Activated T-helper 17 cell treated with anti-CD3 and anti-CD28 coated beads, Interleukin-2, amount 50 U/mL, for 72 hours (primary cell): ENCODE data around the gene SPPL2A. TPM values are rescaled to one million over a fixed set of nuclear protein-coding genes. Genes with fewer than 3 reads are reported as not detected.

Source experiments
- total RNA-seq, 2 donors: library from RNA; stranded (reverse); gene quantifications; one replicate each; pipeline ENCODE4 v1.2.3, GENCODE V29; 2022

The SPPL2A gene
- total RNA-seq, 2 donors from 2014 or later: 92.5 to 105 TPM

Other genes with a start within 250 kb of the SPPL2A start
- gene USP50, start 219.0 kb downstream of the SPPL2A start, total RNA-seq: not detected
- 10 to 100 TPM; 52.0 to 77.0 TPM for gene TRPM7, start 78.9 kb downstream of the SPPL2A start, total RNA-seq
- 10 to 100 TPM; 10.6 to 15.6 TPM for gene AP4E1, start 143.0 kb upstream of the SPPL2A start, total RNA-seq